Activated CD4-positive, CD25-positive, alpha-beta regulatory T cell treated with anti-CD3 and anti-CD28 coated beads, Interleukin-2, amount 50 U/mL, for 24 hours (primary cell): Measurements from ENCODE around the gene USF1.
A peak's percentile ranks its signal among the peaks of the same experiment; 100 is the strongest.
"Not testable (repeated sequence)": the region's sequence is repeated elsewhere in the genome, so short reads cannot be mapped to it uniquely, and the experiment has no call there.

Experiments used
- ATAC-seq, 2 donors: fragments of 150-1000 bp; cut with Tn5 transposase; one replicate each; pipeline ENCODE4 v1.10.0; 2021; ENCODE audit warnings: mild to moderate bottlenecking in 1 of 2, moderate library complexity in 1 of 2

The USF1 gene

DNA sequence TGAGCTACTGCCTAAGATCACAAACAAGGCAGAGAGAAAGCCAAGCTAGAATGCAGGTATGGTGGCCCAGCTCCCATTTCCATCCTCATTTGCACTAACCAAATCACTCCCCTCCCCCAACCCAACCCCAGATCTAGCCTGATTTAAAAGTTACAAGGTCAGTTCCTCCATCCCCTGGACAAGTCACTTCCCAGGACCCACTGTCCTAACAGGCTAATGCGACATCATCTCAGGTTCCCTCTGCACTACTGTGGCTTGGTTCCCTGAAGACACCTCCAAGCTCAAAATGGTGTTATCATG, 27.2 kb downstream of the USF1 start:
- ATAC-seq = no peak

- no peak for ATAC-seq
These were observed 27.8 kb downstream of the USF1 start for GRCh38 chr1:161017756-161018630.

GRCh38 chr1:161017181-161017580, 28.6 kb downstream of the USF1 start:
- ATAC-seq = not testable (repeated sequence)

DNA sequence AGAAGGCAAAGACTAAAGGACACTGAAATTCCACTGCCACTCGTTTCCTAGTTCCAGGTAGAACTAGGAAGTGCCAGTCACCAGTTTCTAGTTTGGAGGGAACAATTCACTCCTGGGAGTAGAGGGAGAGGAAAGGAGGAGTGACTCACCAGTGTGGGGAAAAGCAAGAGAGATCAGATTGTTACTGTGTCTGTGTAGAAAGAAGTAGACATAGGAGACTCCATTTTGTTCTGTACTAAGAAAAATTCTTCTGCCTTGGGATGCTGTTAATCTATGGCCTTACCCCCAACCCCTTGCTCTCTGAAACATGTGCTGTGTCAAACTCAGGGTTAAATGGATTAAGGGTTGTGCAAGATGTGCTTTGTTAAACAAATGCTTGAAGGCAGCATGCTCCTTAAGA, 29.1 kb downstream of the USF1 start:
- ATAC-seq = not testable (repeated sequence)

GRCh38 chr1:161013488-161014230, 32.1 kb downstream of the USF1 start:
- peak; percentile 72 to 73 for ATAC-seq

DNA sequence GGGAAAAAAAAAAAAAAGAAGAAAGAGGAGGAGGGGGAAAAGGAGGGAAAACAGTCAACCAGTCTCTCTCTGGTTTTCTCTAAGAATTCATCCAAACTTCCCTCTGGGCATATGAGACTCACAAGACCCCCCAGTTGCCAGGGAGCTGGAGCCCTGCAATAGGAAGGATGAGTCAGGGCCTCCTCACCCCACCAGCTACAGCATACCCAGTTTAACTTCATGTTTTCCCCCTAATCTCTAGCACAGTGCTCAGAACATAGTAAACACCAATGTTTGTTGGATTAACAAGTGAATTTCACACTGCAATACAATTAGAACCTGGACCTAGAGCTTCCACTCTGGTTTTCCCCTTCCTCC, 32.7 kb downstream of the USF1 start:
- ATAC-seq = peak; percentile 33 to 37

GRCh38 chr1:161012420-161012819, 33.4 kb downstream of the USF1 start:
- ATAC-seq = no peak

- ATAC-seq = no peak
These were observed 36.1 kb downstream of the USF1 start for GRCh38 chr1:161009602-161010211.

- no peak for ATAC-seq
These were observed 36.8 kb downstream of the USF1 start for GRCh38 chr1:161008869-161009510.

DNA sequence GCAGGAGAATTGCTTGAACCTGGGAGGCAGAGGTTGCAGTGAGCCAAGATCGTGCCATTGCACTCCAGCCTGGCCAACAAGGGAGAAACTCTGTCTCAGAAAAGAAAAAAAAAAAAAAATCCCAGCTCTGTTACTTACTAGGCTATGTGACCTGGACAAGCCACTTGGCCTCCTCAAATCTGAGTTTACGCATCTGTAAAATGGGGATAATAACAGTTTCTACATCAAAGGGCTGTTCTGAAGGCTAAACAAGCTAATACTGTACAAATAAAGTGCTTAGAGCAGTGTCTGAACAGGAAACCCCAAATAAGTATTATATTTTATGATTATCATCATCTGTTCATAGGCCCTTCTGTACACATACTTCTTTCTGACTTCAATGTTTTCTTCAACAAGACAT, 38.4 kb downstream of the USF1 start:
- no peak for ATAC-seq

GRCh38 chr1:161006563-161006962, 39.2 kb downstream of the USF1 start:
- ATAC-seq = no peak

- ATAC-seq = no peak
These were observed 44.3 kb downstream of the USF1 start for GRCh38 chr1:161001525-161001924.

- ATAC-seq = no peak
These were observed 44.9 kb downstream of the USF1 start for GRCh38 chr1:161000736-161001480.

- no peak for ATAC-seq
These were observed 46.4 kb downstream of the USF1 start for GRCh38 chr1:160999376-160999775.

- peak; percentile 65 to 80 for ATAC-seq
These were observed 48.3 kb downstream of the USF1 start for GRCh38 chr1:160997323-160998038.

DNA sequence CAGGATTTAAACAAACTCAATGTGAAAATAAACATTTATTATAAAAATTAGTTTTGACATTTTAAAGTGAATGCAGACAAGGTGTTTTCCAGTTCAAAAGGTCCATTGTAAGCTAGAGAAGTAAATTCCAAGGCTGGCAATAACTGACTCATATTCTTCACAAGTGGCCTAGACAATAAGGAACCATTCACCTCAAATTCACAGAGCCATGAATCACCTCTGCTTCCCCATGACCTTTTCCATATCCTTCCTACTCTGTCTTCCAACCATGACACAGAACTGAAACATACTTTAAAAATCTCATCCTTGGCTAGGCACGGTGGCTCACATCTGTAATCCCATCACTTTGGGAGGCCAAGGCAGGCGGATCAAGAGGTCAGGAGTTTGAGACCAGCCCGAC, 49.6 kb downstream of the USF1 start:
- no peak for ATAC-seq

DNA sequence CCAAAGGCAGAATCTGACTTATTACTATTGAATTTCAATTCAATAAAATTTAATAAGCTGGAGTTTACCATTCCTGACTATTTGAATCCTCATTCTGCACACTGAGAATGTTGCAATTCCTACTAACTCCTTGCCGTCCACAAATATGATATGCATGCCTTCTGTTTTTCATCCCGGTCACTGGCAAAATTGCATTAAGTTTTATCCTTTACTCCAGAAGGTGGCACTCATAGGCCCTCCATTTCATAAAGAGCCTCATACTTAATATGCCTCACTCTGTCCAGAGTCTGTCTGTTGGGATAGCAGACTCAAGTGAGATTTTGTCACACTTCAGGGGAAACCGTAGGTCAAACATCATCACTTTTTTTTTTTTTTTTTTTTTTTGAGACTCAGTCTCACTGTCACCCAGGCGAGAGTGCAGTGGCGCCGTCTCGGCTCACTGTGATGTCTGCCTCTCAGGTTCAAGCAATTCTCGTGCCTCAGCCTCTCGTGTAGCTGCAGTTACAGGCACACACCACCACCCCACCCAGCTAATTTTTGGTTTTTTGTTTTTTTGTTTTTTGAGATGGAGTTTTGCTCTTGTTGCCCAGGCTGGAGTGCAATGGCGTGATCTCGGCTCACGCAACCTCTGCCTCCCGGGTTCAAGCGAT, 52.1 kb downstream of the USF1 start:
- no peak for ATAC-seq

DNA sequence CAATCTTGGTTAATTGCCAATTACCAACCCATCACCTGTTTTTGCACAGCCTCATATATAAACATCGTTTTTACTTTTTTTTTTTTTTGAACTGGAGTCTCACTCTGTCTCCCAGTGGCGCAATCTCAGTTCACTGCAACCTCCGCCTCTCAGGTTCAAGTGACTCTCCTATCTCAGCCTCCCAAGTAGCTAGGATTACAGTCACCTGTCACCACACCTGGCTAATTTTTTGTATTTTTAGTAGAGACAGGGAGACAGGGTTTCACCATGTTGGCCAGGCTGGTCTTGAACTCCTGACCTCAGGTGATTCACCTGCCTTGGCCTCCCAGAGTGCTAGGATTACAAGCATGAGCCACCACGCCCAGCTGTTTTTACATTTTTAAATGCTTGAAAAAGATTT, 53.7 kb downstream of the USF1 start:
- not testable (repeated sequence) for ATAC-seq
